Measurements from ENCODE around the gene ID3.
"Not testable (repeated sequence)": the region's sequence is repeated elsewhere in the genome, so short reads cannot be mapped to it uniquely, and the experiment has no call there.

Gene ID3

DNA sequence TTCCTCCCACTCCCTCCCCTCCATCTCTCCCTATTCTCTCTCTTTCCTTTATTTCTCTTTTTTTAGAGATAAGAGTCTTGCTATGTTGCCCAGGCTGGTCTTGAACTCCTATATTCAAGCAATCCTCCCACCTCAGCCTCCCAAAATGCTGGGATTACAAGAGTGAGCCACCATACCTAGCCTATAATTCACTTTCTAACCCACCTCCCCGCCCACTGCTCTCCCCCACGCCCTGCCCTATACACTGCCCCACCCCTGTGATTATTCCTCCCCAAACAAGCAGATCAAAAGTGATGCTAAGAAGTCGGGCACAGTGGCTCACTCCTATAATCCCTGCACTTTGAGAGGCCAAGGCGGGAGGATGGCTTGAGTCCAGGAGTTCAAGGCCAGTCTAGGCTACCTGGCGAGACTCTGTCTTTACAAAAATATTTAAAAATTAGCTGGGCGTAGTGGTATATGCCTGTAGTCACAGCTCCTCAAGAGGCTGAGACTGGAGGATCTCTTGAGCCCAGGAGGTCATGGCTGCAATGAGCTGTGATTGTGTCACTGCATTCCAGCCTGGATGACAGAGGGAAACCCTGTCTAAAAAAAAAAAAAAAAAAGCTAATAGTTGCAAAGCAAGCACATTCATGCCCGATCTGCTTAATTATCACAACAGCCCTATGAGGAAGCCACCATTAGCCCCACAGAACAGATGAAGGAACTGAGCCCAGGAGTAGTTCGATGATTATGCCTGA is 15.4 kb downstream of the ID3 start:
- H3K36me3 Mint-ChIP-seq (ENCODE audit: insufficient read depth): no peaks in the 10 kb centered on the region
- no peak overlapping the region for H3K27ac Mint-ChIP-seq
- DNase-seq: no peak
- no peaks in the 10 kb centered on the region for H3K27me3 Mint-ChIP-seq
- ATAC-seq (replicated peaks): no peak
- no peaks in the 10 kb centered on the region for H3K9me3 Mint-ChIP-seq
- peaks cover 9 to 10% of the 10 kb centered on the region in 2 donors for H3K4me1 Mint-ChIP-seq (ENCODE audit: low read depth in 2 of 2)
- no peak overlapping the region for H3K4me3 Mint-ChIP-seq

GRCh38 chr1:23542940-23543339 is 16.4 kb downstream of the ID3 start:
- not testable (repeated sequence) for DNase-seq; H3K27ac Mint-ChIP-seq; H3K36me3 Mint-ChIP-seq (ENCODE audit: insufficient read depth); ATAC-seq (replicated peaks); H3K4me3 Mint-ChIP-seq; H3K9me3 Mint-ChIP-seq; H3K27me3 Mint-ChIP-seq
- H3K4me1 Mint-ChIP-seq (ENCODE audit: low read depth in 2 of 2): peaks cover 9 to 10% of the 10 kb centered on the region in 2 donors

GRCh38 chr1:23539698-23540266 is 19.5 kb downstream of the ID3 start:
- no peaks in the 10 kb centered on the region for H3K9me3 Mint-ChIP-seq
- H3K27me3 Mint-ChIP-seq: no peaks in the 10 kb centered on the region
- peak overlapping the region; percentile 61 to 65 for H3K4me3 Mint-ChIP-seq
- DNase-seq (peak; percentile 90 to 94 (median 92)), ATAC-seq (replicated peaks) (peak; percentile 96)
- H3K27ac Mint-ChIP-seq: peak overlapping the region in 1 of 2 donors; percentile 68
- no peaks in the 10 kb centered on the region for H3K36me3 Mint-ChIP-seq (ENCODE audit: insufficient read depth)
- H3K4me1 Mint-ChIP-seq (ENCODE audit: low read depth in 2 of 2): peaks cover 9 to 10% of the 10 kb centered on the region in 2 donors

- Mint-ChIP-seq H3K4me3 (no peak overlapping the region), H3K27ac (no peak overlapping the region), H3K27me3 (no peaks in the 10 kb centered on the region), H3K4me1 (ENCODE audit: low read depth in 2 of 2) (peaks cover 16 to 17% of the 10 kb centered on the region in 2 donors), H3K36me3 (ENCODE audit: insufficient read depth) (no peaks in the 10 kb centered on the region), H3K9me3 (no peaks in the 10 kb centered on the region)
- ATAC-seq (replicated peaks) (no peak), DNase-seq (no peak)
These were observed 21.9 kb downstream of the ID3 start for GRCh38 chr1:23537296-23537973.

DNA sequence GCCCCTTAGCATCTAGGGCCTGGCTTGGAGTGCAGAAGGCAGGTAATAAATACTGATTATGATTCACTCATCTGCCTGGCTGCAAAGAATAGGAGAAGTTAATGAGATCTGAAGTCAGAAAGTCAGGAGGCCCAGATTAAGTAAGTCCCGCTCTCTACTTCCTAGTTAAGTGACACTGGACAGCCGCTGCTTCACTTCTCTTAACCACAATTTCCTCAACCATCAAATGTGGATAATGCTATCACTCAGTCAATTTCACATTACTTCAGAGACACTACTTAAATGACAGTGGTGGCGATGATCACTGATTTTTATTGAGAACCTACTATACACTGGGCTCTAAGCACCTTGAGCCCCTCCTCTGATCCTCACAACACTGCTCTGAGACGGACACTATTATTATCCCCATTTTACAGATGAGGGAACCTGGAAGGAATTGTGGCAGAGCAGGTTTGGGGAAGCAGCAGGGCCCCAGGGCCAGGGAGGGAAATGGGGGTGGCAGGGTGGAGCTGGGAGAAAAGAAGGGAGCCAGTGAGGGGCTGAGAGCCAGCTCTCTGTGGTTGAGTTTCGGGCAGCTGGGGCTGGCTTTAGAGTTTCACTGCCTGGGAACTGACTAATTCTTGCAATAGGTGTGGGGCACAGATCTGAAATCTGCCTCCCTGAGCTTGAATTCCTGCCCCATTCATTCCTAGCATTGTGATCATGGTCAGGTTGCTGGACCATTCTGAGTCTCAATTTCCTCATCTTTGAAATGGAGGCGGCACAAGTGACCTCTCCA is 25.9 kb downstream of the ID3 start:
- peak overlapping the region; percentile 64 to 67 for H3K4me3 Mint-ChIP-seq
- peaks cover 39 to 43% of the 10 kb centered on the region in 2 donors for H3K4me1 Mint-ChIP-seq (ENCODE audit: low read depth in 2 of 2)
- DNase-seq (no peak), ATAC-seq (replicated peaks) (no peak)
- H3K9me3 Mint-ChIP-seq: no peaks in the 10 kb centered on the region
- no peaks in the 10 kb centered on the region for H3K27me3 Mint-ChIP-seq
- peaks cover 4% of the 10 kb centered on the region for H3K36me3 Mint-ChIP-seq (ENCODE audit: insufficient read depth)
- H3K27ac Mint-ChIP-seq: peak overlapping the region; percentile 45 to 80

GRCh38 chr1:23531562-23532094 is 27.7 kb downstream of the ID3 start:
- no peaks in the 10 kb centered on the region for H3K27me3 Mint-ChIP-seq

DNA sequence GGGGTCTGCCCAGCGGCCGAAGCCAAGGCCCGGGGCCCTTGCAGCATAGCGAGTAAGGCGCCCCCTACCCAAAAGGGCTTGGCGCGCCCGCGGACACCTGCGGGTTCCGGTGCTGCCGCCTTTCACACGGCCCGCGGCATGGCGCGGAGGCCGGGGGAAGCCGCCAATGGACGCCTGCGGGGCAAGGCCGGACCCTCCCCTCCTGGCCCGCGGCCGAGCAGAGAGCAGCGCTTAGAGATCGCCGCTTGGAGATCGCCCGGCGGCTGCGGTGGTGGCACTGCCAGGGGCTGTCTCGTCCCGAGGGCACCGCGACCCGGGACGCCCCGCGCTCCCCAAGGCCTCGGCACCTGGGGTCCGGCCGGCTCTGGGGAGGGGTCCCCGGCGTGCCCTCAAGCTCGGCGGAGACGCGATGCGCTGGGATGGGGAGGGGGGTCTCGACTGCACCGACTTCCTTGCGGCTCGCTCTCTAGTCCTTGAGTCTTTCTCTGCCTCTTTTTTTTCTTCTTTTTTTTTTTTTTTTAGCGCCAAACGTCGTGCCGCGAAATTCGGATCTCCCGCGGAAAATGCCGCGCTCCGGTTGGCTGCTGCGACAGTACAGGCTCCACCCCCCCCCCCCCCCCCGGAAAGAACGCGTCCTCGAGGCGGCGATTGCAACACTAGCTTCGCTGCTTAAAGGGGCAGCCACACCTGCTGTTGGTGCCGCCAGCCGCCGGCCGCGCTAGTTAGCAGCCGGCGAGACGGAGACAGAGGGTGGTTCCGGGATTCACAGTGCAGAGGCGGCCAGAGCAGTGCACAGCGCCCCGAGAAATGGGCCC is 28.3 kb downstream of the ID3 start, which contains the start of gene E2F2:
Gene E2F2 (minus strand): TSS at position 487 of the 815 bp plus-strand sequence. CDS start 440 bp downstream, at position 47.
- H3K9me3 Mint-ChIP-seq: no peaks in the 10 kb centered on the region

More at GRCh38 chr1:23531562-23532094, 27.7 kb downstream of the ID3 start:
- ATAC-seq (replicated peaks) (no peak), DNase-seq (no peak)
- H3K36me3 Mint-ChIP-seq (ENCODE audit: insufficient read depth): peaks cover 10% of the 10 kb centered on the region
- peak overlapping the region; percentile 82 to 93 for H3K27ac Mint-ChIP-seq
- H3K9me3 Mint-ChIP-seq: no peaks in the 10 kb centered on the region
- H3K4me3 Mint-ChIP-seq: peak overlapping the region; percentile 91 to 94
- H3K4me1 Mint-ChIP-seq (ENCODE audit: low read depth in 2 of 2): peaks cover 57 to 61% of the 10 kb centered on the region in 2 donors

GRCh38 chr1:23530087-23530746 is 29.1 kb downstream of the ID3 start:
- DNase-seq (no peak), ATAC-seq (replicated peaks) (no peak)
- peak overlapping the region; percentile 70 to 81 for H3K4me3 Mint-ChIP-seq
- peaks cover 10% of the 10 kb centered on the region for H3K36me3 Mint-ChIP-seq (ENCODE audit: insufficient read depth)
- peaks cover 71 to 73% of the 10 kb centered on the region in 2 donors for H3K4me1 Mint-ChIP-seq (ENCODE audit: low read depth in 2 of 2)
- peak overlapping the region in 1 of 2 donors; percentile 98 for H3K27ac Mint-ChIP-seq
- H3K27me3 Mint-ChIP-seq: no peaks in the 10 kb centered on the region
- no peaks in the 10 kb centered on the region for H3K9me3 Mint-ChIP-seq

More for the DNA sequence above, 28.3 kb downstream of the ID3 start, which contains the start of gene E2F2:
- Mint-ChIP-seq H3K36me3 (ENCODE audit: insufficient read depth) (peaks cover 10% of the 10 kb centered on the region), H3K27ac (peak within 1 kb of the TSS; percentile 82 to 98), H3K4me3 (peak within 1 kb of the TSS; percentile 91 to 94), H3K4me1 (ENCODE audit: low read depth in 2 of 2) (peaks cover 64 to 68% of the 10 kb centered on the region in 2 donors), H3K27me3 (no peaks in the 10 kb centered on the region)
- DNase-seq (peak; percentile 70 to 73 (median 73)), ATAC-seq (replicated peaks) (peak; percentile 79)

- Mint-ChIP-seq H3K27ac (peak overlapping the region; percentile 90 to 98), H3K9me3 (no peaks in the 10 kb centered on the region), H3K27me3 (no peaks in the 10 kb centered on the region), H3K4me3 (peak overlapping the region; percentile 70 to 81), H3K4me1 (ENCODE audit: low read depth in 2 of 2) (peaks cover 75 to 76% of the 10 kb centered on the region in 2 donors), H3K36me3 (ENCODE audit: insufficient read depth) (peaks cover 10% of the 10 kb centered on the region)
- ATAC-seq (replicated peaks) (no peak), DNase-seq (no peak)
These were observed 29.9 kb downstream of the ID3 start for GRCh38 chr1:23529146-23530086.

DNA sequence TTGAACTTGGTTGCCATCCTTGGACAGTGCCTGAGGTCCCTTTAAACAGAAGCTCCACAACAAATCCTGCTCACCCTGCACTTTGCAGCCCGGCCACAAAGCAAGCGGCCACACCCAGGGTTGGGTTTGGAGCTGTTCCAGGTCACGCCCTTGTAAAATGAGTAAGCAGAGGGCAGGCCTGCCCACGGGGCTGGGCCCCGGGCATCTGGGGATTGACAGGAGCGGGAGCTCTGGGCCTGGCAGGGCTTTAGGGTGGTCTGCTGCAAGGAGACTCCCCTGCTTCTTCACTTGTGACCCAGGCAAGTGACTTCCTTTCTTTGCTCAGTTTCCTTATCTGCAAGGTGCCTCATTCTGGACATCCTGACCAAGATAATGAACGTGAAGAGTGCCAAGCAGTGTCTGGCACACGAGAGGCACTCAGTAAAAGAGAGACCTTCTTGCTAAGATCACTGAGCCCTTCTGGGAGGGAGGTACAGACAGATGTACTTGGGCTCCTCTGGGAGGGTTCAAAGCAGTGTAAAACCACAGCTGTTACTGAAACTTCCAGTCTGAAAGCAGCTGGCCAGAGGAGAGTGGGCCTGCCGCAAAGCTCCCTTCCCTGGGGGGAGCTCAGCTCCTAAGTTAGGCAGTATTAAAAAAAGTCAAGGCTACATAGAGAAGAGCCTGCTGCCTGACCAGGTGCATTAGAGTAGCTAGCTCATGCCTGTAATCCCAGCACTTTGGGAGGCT is 30.9 kb downstream of the ID3 start:
- Mint-ChIP-seq H3K4me1 (ENCODE audit: low read depth in 2 of 2) (peaks cover 74 to 77% of the 10 kb centered on the region in 2 donors), H3K27ac (peak overlapping the region; percentile 90 to 98), H3K4me3 (peak overlapping the region; percentile 70 to 81), H3K27me3 (no peaks in the 10 kb centered on the region), H3K36me3 (ENCODE audit: insufficient read depth) (peaks cover 10% of the 10 kb centered on the region), H3K9me3 (no peaks in the 10 kb centered on the region)
- DNase-seq: peak; percentile 78 to 80 (median 78)
- peak; percentile 73 for ATAC-seq (replicated peaks)
